ENCODE data around the gene NXNL2. TPM values are rescaled to one million over a fixed set of nuclear protein-coding genes. Genes with fewer than 3 reads are reported as not detected.

The NXNL2 gene
- total RNA-seq, 3 donors from 2014 or later: 10.5 to 14.5 TPM; not detected in 1

DNA sequence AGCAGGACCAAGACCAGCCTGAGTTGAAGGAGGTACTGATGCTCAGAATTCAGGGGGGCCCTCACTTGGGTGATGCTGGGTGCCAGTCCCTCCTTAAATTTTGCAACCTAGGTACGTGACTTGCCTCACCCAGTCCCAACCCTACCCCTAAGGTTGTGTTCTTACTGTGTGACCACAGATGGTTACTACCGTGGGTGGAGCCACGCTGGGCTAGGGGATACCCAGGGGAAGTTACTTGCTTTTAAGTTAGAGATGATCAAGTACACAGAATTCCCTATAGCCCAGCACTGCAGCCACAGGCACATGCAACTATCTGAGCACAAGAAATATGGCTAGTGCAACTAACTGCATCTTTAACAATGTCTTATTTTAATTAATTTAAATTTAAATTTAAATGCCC, 32.9 kb downstream of the NXNL2 start:
- H3K4me3 ChIP-seq: no peak overlapping the region
- no peak for DNase-seq (ENCODE audit: low spot score in 2 of 2)
- H3K27me3 ChIP-seq: no peaks in the 10 kb centered on the region
- H3K9me3 ChIP-seq: no peaks in the 10 kb centered on the region
- H3K36me3 ChIP-seq: no peaks in the 10 kb centered on the region
- intact Hi-C loops (cut with DNase I; ENCODE audit: low total_unique reads): no loop called here
- no peak for TF ChIP-seq POLR2AphosphoS5 (IDR thresholded peaks at IDR 0.05)
- TF ChIP-seq, protein P1, sequence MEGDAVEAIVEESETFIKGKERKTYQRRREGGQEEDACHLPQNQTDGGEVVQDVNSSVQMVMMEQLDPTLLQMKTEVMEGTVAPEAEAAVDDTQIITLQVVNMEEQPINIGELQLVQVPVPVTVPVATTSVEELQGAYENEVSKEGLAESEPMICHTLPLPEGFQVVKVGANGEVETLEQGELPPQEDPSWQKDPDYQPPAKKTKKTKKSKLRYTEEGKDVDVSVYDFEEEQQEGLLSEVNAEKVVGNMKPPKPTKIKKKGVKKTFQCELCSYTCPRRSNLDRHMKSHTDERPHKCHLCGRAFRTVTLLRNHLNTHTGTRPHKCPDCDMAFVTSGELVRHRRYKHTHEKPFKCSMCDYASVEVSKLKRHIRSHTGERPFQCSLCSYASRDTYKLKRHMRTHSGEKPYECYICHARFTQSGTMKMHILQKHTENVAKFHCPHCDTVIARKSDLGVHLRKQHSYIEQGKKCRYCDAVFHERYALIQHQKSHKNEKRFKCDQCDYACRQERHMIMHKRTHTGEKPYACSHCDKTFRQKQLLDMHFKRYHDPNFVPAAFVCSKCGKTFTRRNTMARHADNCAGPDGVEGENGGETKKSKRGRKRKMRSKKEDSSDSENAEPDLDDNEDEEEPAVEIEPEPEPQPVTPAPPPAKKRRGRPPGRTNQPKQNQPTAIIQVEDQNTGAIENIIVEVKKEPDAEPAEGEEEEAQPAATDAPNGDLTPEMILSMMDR (IDR thresholded peaks at IDR 0.05): no peak
- TF ChIP-seq POLR2A (IDR thresholded peaks at IDR 0.05): no peak
- no peaks in the 10 kb centered on the region for H3K4me1 ChIP-seq
- H3K27ac ChIP-seq: no peak overlapping the region

DNA sequence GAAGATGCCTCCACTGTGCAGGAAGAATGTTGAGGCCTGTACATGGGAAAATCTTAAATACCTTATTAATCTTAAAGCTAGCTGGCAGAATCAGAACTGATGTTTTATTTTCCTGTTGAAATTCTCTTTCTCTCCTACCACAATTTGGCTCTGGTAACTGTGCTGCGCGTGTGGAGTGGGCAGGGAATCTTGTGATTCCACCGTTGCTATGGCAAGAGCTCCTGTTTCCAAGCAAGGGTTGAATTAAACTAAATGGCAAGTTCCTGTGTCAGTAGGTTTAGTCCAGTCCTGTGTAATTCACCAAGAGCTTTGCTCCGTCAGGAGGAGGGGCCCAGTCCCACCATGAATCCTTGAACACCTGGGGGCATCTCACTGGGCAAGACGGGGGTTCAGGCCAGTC, 36.4 kb downstream of the NXNL2 start:
- no peak for TF ChIP-seq POLR2AphosphoS5 (IDR thresholded peaks at IDR 0.05)
- TF ChIP-seq, protein P1 (IDR thresholded peaks at IDR 0.05): no peak
- H3K4me3 ChIP-seq: no peak overlapping the region
- intact Hi-C loops (cut with DNase I; ENCODE audit: low total_unique reads): no loop called here
- no peak overlapping the region for H3K27ac ChIP-seq
- DNase-seq (ENCODE audit: low spot score in 2 of 2): no peak
- H3K9me3 ChIP-seq: no peaks in the 10 kb centered on the region
- H3K27me3 ChIP-seq: no peaks in the 10 kb centered on the region
- no peaks in the 10 kb centered on the region for H3K4me1 ChIP-seq
- H3K36me3 ChIP-seq: no peaks in the 10 kb centered on the region

DNA sequence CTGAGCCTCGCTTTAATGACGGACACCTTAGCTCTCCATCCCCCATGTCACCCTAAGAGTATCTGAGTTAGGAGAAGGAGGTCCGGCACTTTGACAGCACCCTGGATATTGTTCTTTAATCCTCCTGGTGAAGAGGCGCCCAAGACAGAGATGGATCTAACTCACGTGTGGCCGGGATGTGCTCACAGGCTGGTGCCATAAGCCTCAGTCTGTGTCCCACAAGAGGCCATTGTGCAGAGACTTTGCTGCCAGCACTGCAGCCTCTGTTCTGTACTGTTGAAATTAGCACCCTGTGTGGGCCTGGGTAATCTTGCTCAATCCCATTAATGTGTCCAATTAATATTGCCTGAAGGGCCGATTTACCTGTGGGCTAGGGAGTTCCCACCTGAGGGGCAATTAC, 37.7 kb downstream of the NXNL2 start:
- Histone ChIP-seq H3K4me1 (no peaks in the 10 kb centered on the region), H3K4me3 (no peak overlapping the region), H3K9me3 (no peaks in the 10 kb centered on the region), H3K27ac (no peak overlapping the region), H3K36me3 (no peaks in the 10 kb centered on the region), H3K27me3 (no peaks in the 10 kb centered on the region)
- intact Hi-C loops (cut with DNase I; ENCODE audit: low total_unique reads): no loop called here
- TF ChIP-seq POLR2AphosphoS5 (IDR thresholded peaks at IDR 0.05): no peak
- TF ChIP-seq POLR2A (IDR thresholded peaks at IDR 0.05): no peak
- TF ChIP-seq, protein P1 (IDR thresholded peaks at IDR 0.05): no peak
- DNase-seq (ENCODE audit: low spot score in 2 of 2): no peak

DNA sequence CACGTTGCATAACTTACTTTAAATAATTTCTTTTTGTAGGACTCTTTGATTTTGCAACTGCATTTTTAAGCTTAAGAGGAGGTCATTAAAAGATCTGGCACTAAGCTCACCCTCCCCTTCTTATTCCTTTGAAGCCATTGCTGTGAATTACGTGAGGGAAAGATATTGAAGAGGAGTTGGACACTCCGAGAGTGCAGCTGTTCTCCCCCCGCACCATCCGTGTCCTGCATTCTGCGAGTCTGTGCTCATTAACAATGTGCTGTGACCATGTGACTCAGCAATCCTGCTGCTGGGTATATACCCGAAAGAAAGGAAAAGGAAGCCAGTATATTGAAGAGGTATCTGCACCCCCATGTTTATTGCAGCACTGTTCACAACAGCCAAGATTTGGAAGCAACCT, 40.0 kb downstream of the NXNL2 start:
- no peak for DNase-seq (ENCODE audit: low spot score in 2 of 2)
- intact Hi-C loops (cut with DNase I; ENCODE audit: low total_unique reads): no loop called here
- Histone ChIP-seq H3K36me3 (no peaks in the 10 kb centered on the region), H3K4me3 (no peak overlapping the region), H3K27ac (no peak overlapping the region), H3K9me3 (no peaks in the 10 kb centered on the region), H3K27me3 (no peaks in the 10 kb centered on the region), H3K4me1 (no peaks in the 10 kb centered on the region)
- no peak for TF ChIP-seq POLR2A (IDR thresholded peaks at IDR 0.05)

DNA sequence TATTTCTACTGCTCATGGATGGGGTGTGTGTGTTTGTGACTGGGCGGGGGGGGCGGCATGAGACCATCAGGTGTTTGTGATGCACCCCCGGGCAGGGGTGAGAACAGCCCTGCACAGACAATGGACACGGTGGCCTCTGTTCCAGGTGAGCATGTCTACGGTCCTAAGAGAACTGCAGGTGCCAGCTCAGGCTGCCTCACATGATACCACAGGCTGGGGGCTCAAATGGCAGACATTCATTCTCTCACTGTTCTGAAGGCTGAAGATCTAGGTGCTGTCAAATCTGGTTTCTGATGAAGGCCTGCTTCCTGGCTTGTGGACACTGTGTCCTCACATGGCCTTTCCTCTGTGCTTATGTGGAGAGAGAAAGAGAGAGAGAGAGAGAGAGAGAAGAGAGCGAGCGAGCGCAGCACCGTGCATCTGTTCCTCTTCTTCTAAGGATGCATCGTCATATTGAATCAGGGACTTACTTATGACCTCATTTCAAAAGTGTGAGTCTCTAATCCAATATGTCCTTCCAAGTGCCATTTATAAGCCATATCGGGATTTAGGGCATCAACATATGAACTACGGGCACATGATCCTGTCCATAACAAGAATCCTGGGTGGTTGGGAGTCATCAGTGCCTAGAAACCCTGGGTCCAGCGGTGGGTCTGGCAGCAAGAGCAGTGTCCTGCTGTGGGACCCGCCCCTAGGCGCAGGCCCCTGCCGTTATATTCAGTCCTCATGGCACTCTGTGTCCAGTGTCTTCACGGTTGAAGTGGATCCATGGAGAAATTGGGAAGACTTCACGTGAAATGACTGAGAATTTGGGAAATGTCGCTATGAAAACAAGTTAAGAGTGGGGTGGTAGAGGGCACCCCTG, 42.5 kb downstream of the NXNL2 start:
- Histone ChIP-seq H3K27me3 (no peaks in the 10 kb centered on the region), H3K27ac (no peak overlapping the region), H3K9me3 (no peaks in the 10 kb centered on the region), H3K36me3 (no peaks in the 10 kb centered on the region), H3K4me1 (no peaks in the 10 kb centered on the region), H3K4me3 (no peak overlapping the region)
- no peak for DNase-seq (ENCODE audit: low spot score in 2 of 2)
- intact Hi-C loops (cut with DNase I; ENCODE audit: low total_unique reads): no loop called here
- TF ChIP-seq, protein P1 (IDR thresholded peaks at IDR 0.05): no peak
- no peak for TF ChIP-seq POLR2A (IDR thresholded peaks at IDR 0.05)
- no peak for TF ChIP-seq POLR2AphosphoS5 (IDR thresholded peaks at IDR 0.05)

Data from breast epithelium (tissue), 4 donors.